NCI-H2227 treated with DMSO at 0.1 percent for 48 hours (cell line): ENCODE data around the gene C3AR1.
"Not testable (repeated sequence)": the region's sequence is repeated elsewhere in the genome, so short reads cannot be mapped to it uniquely, and the experiment has no call there.

Experiments used
- DNase-seq: peaks from one replicate; lab custom pipeline; 2025; lab: John Stamatoyannopoulos, UW

C3AR1 gene

DNA sequence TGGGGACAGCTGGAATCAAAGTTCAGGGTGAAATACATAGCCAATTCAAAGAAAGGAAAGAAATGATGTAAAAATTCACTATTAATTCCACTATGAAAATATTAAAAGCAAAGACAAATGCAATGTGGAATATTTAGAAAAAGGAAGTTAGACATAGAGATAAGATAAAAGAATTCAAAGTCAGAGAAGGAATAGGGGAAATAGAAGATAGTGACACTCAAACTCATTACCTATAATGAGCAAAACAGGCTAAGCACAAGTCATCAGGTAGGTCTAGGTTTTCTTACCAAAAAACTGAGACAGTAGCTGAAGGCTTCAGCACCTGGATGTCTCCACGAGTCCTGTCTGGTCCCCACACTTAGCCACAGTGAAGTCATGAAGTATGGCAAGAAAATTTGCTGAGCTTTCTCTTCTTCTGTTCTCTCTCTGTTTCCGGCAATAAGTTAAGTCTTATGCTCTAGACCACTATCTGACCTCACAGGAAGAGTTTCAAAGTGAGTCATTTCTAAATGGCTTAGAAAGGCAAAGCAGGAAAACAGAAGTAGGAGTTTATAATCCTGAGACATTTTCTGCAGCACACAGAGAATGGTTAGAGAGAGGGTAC lies at the start of gene C3AR1:
Gene C3AR1, minus strand, starts transcription at position 369 of the 604 bp plus-strand sequence. CDS start 6,174 bp downstream, outside the sequence.
- DNase-seq: no peak

DNA sequence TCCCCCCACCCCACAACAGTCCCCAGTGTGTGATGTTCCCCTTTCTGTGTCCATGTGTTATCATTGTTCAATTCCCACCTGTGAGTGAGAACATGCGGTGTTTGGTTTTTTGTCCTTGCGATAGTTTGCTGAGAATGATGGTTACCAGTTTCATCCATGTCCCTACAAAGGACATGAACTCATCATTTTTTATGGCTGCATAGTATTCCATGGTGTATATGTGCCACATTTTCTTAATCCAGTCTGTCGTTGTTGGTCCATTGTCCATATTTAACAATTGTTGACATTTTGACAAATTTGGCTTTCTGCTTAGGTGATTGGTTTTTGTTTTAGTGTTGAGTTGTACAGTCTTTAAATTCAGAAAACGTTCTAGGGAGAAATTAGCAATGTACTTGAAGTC lies 47.0 kb upstream of the C3AR1 start:
- DNase-seq: not testable (repeated sequence)

DNA sequence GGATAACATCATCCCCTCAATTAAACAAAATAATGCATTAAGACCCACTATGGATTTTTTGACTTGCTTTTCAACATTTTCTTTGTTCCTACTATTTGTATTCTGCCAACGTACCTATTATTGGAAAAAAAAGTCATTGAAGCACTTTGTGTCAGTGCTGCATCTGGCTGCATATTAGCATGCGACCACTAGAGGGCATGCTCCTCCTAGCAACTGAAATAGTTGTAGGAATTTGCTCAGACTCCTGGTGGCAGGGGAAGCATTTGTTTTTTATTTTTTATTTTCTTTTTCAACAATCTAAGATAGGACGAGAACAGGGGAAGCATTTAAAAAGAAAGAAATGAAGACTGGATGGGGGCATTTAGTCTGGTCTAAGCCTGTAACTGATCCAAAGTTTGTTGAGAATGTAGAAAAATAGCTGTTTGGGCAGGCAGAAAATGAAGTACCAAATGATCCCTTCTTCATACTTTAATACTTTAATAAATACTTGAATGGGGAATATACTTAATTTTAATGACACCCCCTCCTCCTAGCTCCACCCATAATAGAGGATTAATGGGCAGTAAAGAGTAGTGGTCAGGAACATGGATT lies 42.7 kb upstream of the C3AR1 start:
- peak; percentile 31 for DNase-seq

DNA sequence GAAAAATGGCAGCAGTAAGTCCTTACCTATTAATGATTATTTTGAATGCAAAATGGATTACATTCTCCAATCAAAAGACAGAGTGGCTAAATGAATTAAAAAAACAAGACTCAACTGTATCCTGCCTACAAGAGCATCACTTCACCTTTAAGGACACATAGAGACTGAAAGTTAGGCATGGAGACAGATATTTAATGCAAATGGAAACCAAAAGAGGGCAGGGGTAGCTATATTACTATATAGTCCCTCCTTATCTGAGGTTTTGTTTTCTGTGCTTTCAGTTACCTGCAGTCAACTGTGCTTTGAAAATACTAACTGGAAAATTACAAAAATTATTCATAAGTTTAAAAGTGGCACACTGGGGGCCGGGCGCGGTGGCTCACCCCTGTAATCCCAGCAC lies 33.1 kb upstream of the C3AR1 start:
- no peak for DNase-seq

DNA sequence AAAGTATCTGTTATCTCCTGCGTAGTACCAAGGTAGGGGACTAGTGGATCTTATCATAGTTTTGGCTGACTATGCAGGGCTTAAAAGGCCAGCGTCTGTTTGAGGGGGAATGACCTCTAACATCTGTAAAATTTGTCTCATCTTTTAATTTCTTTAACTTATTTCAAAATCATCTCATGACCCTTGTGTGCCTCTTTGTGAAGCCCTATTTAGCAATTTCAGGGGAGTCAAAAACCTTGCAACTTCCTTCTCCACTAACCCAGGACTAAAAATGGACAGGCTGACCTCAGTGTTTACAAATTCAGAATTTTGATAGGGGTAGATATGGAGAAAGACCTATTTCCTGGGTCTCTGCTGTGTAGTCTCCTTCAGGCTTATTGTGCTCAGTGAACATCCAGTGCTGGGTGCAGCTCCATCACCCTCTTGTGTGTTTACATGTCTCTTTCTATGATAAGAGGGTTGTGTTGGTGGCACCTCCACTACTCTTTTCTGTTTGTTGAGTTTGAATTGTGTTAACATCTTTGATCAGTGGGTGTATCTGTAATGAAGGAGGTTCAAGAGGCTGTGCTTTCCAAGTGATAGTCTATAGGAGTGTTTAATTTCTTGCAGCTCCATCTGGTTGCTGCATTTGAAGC lies 30.2 kb upstream of the C3AR1 start:
- no peak for DNase-seq

DNA sequence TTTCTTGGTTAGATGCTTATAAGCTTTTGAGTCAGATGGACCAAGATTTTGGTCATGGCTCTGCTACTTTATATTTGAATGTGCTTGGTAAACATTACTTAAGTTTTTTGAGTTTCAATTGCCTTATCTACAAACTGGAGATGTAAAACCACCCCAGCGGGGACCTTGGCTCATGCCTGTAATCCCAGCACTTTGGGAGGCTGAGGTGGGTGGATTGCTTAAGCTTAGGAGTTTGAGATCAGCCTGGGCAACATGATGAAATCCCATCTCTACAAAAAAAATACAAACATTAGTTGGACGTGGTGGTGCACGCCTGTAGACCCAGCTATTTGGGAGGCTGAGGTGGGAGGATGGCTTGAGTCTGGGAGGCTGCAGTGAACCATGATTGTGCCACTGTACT lies 27.1 kb upstream of the C3AR1 start:
- DNase-seq: no peak

DNA sequence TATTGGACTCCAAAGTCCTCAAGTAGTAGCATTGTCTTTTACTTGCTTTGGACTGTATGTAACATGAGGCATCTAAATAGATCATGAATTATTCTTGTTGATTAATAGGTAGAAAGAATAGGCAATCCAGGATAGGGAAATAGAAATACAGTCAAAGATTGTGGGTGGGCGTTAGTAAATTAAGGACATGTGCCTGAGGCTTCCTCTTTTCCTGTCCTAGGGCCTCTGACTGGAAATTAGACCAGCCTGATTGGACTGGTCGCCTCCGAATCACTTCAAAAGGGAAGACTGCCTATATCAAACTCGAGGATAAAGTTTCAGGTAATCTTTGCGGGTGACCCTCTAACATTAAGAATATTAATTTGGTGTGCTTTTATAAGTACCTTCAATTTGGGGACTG lies 23.6 kb upstream of the C3AR1 start:
- no peak for DNase-seq

DNA sequence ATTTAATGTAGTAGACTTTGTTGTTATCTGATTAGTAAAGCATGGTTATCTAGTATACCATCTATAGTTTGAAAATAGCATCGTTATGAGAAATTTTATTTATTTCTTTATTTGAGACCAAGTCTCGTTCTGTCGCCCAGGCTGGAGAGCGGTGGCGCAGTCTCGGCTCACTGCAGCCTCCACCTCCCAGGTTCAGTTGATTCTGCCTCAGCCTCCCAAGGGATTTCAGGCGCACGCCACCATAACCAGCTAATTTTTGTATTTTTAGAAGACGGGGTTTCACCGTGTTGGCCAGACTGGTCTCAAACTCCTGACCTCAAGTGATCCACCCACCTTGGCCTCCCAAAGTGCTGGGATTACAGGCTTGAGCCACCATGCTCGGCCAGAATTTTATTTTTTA lies 23.1 kb upstream of the C3AR1 start:
- DNase-seq: not testable (repeated sequence)

DNA sequence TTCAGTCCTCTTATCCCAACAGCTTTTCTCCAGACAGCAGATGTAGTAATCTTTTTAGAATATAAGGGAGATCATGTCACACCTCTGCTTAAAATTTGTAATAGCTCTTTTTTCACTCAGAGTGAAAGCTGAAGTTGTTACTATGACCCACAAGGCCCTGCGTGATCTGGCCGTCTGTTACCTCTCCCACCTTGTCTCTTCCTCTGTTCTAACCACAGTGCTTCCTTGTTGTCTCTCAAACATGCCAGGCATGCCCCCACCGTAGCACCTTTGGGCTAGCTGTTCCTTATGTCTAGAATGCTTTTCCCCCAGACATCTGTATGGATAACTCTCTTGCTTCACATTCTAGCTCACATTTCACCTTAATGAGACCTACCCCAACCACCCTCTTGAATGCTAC lies 22.4 kb upstream of the C3AR1 start:
- DNase-seq: no peak

DNA sequence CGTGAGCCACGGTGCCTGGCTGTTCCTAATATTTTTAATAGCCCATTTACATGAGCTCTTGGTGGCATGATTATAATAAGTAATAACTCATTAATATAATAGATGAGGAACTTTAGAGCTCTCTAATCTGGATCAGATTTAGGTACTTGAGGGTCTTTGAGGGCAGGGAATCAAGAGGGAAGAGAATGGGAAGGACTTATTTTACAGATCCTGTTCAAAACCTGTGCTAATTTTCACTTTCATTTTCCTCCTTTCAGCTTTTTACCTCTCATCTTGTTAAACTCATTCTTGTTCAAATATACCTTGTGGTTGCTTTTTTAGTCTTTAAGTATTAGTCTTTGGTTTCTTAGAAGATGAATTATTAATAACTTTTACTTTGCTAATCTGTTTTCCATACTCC lies 21.5 kb upstream of the C3AR1 start:
- DNase-seq: no peak

DNA sequence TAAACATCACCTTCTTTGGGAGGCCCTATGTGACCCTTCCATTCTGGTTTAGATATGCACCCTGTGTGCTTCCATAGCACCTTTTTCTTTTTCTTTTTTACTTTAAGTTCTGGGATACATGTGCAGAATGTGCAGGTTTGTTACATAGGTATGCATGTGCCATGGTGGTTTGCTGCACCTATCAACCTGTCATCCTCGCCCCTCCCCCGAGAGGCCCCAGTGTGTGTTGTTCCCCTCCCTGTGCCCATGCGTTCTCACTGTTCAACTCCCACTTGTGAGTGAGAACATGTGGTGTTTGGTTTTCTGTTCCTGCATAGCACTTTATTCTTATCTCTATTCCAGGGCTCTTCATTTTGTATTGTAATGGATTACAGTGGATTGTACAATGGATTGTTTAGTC lies 18.2 kb upstream of the C3AR1 start:
- DNase-seq: not testable (repeated sequence)

DNA sequence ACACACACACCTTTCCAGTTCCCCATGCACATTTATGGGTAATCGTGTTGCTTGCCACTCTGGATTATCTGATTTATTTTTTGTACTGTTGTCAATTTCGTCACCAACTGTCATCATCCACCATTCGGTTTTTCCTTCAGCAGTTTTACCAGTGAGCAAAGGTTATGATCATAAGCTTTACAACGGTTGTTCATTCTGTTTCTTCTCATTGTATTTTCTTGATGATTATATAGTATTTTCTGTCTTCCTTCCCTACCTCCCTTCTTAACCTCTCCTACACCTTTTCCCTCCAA lies 16.6 kb upstream of the C3AR1 start:
- DNase-seq: no peak

DNA sequence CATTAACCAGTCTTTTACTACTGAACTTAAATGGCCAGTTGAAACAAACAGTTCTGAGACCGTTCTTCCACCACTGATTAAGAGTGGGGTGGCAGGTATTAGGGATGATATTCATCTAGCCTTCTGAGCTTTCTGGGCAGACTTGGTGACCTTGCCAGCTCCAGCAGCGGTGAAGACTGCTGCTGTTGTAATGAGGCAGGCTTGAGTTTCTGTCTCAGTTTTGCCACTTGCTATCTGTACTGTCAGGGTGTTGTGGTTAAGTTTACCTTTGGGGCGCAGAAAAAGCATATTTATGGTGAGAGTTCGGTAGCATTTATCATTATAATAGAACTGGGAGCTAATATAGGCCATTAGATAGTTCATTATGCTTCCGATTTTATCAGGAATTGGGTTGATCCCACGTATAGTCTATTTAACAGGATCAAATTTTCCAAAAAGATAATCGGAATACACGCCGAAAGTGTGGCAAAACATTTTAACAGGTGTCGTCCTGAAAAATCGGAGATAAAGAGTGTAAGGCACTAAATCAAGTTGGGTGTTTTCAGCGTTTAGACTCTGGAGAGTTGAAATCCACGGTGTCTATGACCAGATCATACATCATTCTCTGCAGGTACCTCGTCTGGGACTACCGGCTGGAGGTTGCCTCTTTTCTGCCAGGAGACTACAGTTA lies 15.2 kb upstream of the C3AR1 start:
- no peak for DNase-seq

DNA sequence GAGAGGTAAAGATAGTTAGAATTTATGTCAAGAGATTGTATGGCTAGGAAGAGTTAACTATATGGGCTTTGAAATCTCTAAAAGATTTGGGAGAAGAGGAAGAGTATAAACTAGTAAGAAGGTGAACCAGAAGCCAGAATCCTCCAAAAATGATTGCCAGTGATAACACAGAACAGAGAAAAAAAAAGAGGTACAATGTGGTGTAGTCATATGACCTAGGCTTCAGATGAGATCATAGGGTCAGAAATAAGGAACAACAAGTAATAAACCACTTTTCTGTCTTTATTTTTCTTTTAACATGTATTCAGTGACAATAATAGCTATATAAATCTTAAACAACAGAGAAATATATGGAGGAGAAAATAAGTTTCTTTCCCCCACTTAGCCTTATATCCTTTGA lies 14.0 kb upstream of the C3AR1 start:
- no peak for DNase-seq

DNA sequence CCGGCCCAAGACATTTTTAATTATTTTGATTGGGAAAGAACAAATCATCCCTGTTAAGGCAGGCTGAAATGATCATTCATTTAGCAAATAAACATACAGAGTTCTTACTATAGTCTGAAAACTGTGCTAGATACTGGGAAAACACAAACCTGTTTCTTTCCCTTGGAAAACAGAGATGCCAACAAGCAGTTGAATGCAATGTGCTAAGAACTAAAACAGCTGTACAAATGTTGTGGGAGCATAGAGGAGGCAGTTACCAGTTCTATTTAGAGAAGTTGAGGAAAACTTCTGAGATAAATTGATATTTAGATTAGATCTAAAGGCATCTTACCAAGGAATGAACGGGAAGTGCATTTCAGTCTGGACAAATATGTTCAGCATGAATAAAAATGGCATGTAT lies 12.8 kb upstream of the C3AR1 start:
- no peak for DNase-seq

DNA sequence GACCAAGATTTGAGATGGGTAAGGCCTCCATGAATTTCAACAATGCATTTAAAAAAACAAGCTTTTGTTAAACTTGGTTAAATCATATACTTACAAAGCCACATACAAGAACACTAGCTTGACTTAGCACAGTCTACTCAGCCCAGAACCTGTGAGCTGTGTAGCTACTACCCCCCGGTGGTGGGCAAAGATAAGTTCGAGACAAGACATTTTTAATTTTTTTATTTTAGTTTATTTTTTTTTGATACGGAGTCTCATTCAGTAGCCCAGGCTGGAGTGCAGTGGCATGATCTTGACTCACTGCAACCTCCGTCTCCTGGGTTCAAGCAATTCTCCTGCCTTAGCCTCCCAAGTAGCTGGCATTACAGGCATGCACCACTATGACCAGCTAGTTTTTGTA lies 12.2 kb upstream of the C3AR1 start:
- no peak for DNase-seq

DNA sequence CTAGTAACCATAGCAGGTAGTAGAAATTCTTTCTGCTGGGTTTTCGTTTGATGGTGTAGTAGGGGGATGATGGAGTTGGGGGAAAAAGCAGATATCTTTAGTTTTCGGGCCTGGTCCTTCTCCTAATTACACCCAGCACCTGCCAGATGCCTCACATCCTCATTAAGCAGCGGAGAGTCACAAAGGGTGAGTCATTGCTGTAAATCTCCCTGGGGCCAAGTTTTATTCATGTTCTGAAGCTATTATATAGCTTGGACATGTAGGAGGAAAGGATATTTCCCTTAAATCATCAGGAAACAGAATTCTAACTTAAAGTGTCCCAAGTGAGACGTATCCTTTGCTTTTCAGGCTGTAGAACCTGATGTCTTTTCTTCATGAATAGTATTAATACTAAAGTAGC lies 11.0 kb upstream of the C3AR1 start:
- no peak for DNase-seq

DNA sequence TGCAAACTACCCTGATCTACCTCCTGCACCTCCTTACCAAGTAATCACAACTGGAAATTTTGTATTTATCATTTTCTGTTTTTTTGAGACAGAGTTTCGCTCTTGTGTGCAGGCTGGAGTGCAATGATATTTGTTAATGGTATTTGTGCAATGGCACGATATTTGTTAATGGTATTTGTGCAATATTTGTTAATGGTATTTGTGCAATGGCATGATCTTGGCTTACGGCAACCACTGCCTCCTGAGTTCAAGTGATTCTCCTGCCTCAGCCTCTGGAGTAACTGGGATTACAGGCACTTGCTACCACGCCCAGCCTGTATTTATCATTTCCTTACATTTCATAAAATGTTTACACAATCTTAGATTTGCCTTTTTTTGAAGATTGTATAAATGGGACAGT lies 10.2 kb upstream of the C3AR1 start:
- no peak for DNase-seq

DNA sequence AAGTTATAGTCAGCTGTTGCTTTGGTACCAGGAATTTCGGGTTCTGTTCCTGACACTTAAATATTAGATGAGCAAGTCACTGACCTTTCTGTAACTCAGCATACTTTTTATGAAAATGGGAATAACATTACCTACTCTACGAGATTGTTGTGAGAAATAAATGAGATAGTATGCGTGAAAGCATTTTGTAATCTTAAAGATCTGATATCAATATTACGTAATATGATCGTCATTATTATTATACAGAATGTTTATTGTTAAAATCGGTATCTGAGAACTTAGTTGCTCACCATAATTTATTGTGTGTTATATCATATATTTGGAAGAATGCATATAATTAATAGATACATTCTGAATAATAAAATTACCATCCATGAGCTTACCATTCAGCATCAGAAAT lies 9.8 kb upstream of the C3AR1 start:
- DNase-seq: no peak

DNA sequence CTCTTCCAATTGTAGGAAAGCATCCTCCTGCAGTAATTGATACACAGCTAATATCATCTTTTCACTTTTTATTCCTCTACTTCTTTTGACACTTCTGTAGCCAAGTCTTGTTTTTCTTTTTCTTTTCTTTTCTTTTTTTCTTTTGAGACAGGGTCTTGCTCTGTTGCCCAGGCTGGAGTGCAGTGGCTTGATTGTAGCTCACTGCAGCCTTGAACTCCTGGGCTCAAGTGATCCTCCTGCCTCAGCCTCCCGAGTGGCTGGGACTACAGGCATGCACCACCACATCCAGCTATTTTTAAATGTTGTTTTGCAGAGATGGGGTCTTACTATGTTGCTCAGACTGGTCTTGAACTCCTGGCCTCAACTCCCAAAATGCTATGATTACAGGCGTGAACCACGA lies 5.7 kb upstream of the C3AR1 start:
- not testable (repeated sequence) for DNase-seq

DNA sequence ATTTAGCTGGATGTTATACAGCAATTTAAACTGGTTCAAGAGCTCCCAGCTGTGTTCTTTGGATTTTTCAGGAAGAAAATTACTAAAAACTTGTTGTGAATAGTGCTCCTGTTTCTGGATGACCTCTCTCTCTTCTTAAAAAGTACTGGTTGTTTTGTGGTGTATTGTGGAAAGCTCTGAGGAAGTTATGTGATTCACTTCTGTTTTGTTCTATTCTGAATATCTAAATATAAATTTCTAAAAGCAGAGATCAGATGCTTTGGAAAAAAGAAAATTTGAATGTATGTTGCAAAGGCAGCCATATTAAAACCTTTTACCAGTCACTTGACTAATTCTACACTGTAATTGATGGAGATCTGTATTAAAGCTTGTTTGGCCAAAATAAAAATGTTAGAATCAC lies 3.4 kb upstream of the C3AR1 start:
- no peak for DNase-seq

DNA sequence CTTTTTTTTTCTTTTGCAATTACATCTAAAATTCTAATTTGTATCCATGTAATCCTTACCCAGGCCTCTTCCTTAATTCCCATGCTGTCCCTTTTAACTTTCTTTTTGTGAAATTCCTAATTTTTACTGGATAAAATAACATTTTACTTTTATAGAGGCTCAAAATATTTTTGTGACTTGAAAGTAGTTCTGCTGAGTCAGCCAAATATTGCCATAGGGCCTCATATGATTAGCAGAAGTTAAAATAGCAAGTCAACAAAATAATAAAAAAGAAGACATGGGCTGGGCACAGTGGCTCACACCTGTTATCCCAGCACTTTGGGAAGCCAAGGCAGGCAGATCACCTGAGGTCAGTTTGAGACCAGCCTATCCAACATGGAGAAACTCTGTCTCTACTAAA lies 2.0 kb downstream of the C3AR1 start:
- no peak for DNase-seq

DNA sequence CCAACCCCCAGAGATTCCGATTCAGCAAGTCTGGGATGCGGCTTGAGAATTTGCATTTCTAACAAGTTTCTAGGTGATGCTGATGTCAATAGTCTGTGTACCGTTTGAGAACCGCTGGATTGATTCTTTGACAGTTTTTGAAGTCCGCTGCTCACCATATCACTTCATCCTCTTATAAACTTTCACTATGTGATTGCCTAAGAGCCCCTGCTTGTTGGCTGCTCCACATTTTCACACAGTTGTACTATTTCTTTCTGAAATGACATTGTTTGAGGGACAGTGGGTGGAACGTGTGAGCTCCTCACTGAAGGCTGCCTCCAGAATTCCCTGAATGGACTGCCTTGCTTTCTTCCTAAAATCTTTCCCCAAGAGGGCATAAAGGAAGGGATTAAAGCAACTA lies 7.7 kb downstream of the C3AR1 start:
- DNase-seq: no peak

DNA sequence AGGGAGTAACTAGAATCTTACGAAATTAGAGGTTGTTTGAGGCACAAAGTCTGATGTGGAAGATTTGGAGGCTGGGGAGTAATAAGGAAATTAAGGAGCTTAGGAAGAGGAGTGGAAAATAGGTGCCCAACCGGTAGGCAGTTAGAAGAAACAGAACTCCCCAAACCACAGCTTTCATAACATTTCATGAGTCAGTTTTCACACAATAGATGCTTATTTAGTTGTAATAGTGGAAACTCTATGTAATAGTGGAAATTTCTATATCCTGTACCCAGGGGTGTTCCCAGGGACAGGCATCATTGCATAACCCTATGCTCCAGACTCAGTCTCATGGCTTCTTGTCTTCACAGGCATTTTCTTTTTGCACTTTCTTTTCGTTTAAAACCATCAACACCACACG lies 8.3 kb downstream of the C3AR1 start:
- DNase-seq: no peak
